GM19438 (cell line): Measurements from ENCODE around the gene HCN4.

Experiments used
- ATAC-seq: cut with Tn5 transposase; IDR thresholded peaks from one replicate; pipeline ENCODE4 v1.9.1; 2021; ENCODE audit warnings: low read depth; ENCODE audit not compliant: unreplicated experiment

Gene HCN4

GRCh38 chr15:73328981-73329380 lies 39.8 kb downstream of the HCN4 start:
- ATAC-seq: no peak

DNA sequence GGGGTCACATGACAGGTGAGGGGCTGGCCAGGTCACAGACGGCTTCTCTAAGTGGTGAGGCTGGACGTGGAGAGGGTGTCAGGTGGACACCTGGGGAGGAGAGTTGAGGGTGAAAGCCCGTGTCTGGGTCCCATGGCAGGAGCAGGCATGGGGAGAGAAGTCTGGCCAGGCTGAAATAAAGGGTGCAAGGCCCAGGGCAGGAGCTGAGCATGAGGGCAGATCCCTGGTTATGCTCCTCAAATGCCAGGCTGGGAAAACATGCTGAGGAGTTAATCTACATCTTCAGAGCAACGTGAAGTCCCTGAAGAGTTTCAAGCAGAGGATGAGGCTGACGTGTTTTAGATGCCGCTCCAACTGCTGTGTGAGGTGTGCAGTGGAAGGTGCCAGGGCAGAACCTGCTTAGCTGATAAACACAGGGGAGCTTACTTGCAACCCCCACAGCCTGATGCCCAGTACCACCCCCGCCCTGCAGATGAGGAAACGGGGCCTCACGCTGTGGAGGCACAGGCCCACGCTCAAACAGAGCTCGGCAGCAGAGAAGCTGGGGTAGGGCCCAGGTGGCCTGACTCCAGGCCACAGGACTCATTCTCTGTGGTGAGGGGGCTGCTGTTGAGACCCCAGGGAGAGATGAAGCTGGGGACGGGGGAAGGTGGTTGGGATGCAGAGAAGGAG lies 40.5 kb downstream of the HCN4 start:
- ATAC-seq: no peak

DNA sequence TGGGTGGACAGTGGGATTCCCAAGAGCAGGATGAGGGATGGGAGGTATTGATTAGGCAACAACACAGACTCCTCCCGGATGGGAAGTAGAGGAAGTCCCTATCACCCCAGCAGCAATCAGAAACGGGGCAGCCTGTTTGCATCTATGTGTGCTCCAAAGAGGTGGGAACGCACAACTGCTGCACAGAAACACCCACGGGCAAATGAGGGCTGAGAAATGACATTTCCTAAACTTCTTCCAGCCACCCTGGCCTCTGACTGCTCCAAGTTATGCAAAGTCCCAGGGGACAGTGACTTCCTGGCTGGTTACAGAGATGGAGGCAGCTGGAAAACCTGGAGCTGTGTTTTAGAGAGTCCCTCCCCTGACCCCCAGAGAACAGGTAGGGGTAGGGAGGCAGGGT lies 42.6 kb downstream of the HCN4 start:
- ATAC-seq: no peak

DNA sequence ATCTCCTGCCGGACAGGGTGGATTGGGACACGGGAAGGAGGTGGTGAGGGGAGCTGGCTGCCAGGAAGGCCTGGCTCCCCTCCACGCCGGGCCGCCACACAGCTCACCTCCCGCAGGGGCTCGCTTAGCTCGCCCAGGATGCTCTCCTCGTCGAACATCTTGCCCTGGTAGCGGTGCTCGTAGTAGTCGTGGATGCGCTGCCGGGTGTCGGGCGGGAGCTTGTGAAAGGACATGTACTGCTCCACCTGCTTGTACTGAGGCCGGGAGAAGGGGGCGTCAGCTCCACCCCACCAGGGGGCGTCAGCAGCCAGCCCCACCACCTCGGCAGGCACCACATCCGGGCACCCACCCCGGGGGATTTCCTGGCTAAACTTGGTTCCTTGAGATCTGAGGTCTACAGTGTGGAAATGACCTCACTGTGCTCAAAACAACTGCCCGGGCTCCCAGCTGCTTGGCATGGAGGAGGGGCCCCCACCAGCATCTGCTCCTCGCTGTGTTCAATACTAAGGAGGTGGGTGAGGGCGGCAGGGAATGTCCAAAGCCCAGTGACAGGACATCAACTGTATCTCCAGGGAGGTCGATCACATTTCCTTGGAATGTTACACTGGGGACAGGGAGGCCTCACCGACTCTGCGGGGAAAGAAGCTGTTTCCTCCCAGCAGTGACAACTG lies 43.4 kb downstream of the HCN4 start:
- no peak for ATAC-seq

DNA sequence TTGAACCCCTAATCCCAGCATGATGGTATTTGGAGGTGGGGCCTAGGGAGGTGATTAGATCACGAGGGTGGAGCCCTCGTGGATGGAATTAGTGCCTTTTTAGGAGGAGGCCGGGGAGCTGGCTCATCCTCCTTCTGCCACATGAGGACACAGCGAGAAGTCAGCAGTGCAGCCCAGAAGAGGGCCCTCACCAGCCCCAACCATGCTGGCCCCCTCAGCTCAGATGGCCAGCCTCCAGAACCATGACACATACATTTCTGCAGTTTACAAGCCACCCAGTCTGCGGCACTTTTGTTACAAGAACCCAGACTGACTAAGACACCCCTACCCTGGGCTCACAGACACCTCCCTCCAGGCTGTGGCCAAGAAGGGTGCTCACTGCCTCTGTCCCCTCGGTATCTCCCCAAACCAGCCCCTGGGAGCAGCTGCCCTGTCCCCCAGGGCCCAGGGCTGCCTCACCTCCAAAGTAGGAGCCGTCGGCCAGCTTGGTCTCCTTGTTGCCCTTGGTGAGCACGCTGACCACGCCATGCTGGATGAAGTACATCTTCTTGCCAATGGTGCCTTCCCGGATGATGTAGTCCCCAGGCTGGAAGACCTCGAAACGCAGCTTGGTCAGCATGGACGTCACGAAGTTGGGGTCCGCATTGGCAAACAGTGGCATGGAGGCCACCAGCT lies 44.1 kb downstream of the HCN4 start:
- no peak for ATAC-seq

DNA sequence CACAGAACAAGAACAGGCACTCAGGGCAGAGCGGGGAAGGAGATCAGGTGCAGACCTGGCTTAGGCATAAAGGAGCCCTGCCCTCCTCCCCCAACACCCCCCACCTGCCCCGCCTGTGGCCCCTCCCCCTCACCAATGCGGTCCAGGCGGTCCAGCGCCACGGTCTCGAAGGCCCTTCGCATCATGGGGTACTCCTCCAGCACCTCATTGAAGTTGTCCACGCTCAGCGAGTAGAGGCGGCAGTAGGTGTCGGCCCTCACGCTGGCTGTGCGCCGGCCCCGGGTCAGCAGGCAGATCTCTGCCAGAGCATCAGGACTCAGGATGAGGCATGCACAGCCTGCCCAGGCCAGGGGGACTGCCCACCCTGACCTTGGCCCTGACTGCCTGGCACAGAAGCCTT lies 44.8 kb downstream of the HCN4 start:
- no peak for ATAC-seq

GRCh38 chr15:73323374-73323955 lies 45.3 kb downstream of the HCN4 start:
- no peak for ATAC-seq

GRCh38 chr15:73322665-73323373 lies 45.9 kb downstream of the HCN4 start:
- no peak for ATAC-seq

GRCh38 chr15:73321496-73322450 lies 47.0 kb downstream of the HCN4 start:
- ATAC-seq: no peak

GRCh38 chr15:73320619-73321180 lies 48.1 kb downstream of the HCN4 start:
- ATAC-seq: no peak

- ATAC-seq: no peak
Observed at GRCh38 chr15:73319460-73320245, 49.1 kb downstream of the HCN4 start.

GRCh38 chr15:73318463-73319351 lies 50.1 kb downstream of the HCN4 start:
- no peak for ATAC-seq

- no peak for ATAC-seq
Observed at GRCh38 chr15:73317651-73318462, 50.9 kb downstream of the HCN4 start.

- ATAC-seq: no peak
Observed at GRCh38 chr15:73313861-73314260, 54.9 kb downstream of the HCN4 start.

DNA sequence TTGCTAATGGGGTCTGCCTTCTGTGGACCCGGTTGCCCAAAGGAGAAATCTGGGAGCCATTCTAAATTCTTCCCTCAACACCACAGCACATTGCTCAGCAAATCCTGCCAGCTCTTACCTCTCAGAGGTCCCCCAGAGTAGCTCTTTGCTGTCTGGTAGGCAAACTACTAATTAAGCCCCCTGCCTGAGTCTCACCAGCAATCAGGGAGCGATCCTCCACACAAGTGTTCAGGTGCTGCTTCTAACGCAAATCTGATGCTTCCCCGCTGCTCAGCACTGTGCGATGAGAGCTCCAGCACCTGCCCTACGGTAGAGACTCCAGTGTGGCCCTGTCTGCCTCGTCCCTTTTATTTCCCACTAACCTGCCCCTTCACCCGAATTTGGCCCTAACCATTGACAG lies 60.5 kb downstream of the HCN4 start:
- ATAC-seq: no peak

DNA sequence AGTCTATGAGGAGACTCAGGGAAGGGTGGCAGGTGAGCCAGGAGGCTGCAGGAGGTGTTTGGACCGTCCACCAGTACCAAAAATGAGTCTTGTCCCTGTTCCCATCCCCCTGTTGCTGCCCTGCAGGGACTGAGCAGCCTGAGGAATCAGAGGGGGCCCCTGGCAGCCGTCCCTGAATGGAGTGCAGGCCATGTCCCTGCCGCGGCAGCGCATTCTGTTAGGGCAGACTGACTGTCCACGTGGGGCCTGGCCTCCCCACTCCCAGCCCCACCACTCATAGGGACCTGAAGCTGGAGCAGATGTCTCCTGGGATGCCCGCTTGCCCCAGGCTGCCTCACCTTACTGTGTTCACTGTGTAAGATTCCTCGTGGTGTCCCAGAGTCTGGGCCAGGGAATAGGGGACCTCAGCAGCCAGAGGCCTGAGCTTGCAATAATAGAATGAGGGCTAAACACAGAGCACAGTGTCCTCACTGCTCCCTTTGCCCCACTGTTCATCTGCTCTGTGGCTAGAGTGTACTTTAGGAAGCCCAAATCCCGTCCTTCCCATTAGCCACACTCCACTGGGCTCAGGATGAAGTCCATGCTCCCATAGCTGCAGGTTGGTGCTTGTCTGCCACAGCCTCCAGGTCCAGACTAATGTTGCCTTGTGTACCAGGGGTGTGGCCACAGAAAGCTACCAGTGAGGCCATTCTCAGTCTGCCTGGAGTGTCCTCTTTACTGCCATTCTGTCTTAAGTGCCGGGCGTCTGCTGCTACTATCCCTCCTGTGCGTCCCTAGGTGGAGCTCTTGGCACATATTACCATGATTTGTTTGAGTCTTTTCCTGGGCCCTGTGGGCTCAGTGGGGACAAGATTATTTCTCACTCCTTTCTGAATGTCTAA lies 63.2 kb downstream of the HCN4 start:
- ATAC-seq: no peak
